HG03571 (cell line): ENCODE results near the gene SLC17A9.

Experiments
- ATAC-seq: cut with Tn5 transposase; IDR thresholded peaks from one replicate; pipeline ENCODE4 v1.9.1; 2021; ENCODE audit not compliant: unreplicated experiment

The SLC17A9 gene

DNA sequence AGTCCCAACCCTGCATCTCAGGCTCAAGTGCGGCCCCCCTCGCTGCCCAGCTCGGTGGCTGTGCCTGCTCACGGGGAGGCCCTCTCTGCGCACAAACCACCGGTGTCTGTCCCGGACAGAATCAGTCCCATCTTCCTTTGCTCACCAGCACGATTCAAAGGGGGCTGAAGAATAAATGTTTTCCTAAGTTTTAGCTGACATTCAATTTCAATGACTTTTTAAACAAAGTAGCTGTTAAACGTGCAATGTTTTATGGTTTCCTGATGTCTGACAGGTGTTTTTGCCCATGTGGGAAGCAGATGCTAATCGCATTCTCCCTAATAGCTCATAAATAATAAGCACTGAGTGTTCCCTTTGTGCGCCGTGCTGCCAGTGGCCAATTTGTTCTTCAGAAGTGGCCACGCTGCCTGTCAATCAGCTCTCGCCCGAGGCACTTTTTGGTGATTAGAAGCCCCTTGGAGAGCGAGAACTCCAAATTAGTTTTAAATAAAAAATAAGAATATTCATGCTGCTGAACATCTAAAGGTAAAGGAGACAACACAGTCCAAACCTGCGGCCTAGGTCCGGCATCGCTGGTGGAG is 28.0 kb downstream of the SLC17A9 start:
- no peak for ATAC-seq

DNA sequence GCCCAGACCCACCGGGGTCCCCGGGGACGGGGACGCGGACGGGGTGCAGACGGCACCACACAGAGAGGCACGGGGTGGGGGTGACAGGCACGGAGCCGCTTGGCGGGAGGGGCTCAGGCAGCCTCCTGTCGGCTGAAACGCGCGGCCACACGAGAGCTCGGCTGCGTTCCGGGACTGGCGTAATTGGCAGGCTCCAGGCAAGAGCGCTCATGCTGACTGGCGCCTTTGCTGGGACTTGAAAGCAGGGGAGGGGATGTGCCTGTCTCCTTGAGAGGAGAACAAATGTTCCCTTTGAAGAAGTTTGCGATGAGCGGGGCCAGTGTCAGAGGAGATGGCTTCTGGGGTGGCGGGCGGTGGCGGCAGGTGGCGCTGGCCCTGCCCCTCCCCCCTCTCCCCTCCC is 28.5 kb downstream of the SLC17A9 start:
- no peak for ATAC-seq

DNA sequence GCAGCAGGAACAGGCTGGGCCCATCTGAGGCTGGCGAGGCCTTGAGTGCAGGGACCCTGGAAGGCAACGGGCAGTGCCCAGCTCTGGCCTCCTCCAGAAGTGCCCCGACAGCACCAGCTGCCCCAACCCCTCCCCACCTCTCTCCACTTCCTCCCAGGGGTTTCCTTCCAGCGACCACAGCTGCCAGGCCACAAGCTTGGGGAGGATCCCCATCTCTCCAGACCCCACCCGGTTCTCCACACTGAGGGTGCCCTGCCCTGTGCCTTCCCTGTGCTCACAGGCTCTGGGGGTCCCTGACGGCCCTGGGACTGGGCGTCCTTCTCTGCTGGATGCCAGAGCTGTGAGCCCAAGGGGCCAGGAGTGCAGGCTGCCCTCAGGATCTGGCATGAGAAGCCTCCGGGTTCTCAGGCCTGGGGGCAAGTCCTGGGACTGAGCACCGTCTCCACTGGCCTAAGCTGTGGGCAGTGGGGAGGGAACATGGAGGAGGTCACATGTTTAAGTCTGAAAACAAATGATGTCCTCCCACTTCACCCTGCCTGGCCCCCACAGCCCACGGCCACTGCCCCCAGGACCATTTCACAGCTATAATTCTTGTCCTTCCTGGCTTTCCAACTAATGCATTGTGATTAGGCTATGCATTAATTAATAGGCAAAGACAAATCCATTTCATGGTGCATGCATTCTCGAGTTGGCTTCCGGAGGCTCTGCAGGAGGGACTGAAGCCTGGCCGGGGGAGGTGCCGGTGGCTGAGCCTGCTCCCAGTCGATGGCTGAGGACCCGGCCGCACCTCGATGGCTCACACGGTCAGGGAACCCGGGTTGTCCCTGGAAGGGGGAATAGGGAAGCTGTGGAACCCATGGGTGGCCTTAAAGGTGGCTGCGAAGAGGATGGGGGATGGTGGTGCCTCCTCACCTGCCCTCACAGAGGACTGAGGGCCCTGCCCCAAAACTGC is 29.9 kb downstream of the SLC17A9 start:
- ATAC-seq = no peak

DNA sequence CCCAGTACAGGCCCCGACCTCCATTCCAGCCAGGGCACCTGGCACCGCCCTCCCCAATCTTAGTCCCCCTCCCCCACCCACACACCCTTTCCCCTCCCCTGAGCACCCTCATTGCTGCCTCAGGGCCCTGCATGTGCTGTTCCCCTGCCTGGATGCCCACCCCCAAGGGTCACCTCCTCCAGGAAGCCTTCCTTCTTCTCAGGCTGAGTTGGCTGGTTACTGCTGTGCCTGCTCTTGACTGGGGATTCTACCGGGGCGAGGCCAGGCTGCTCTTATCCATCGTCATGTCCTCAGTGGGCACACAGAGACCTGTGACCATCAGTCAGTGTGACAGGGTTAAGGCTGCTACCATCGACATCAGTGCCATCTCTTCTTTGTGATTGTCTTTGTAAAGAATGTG is 30.7 kb downstream of the SLC17A9 start:
- no peak for ATAC-seq

DNA sequence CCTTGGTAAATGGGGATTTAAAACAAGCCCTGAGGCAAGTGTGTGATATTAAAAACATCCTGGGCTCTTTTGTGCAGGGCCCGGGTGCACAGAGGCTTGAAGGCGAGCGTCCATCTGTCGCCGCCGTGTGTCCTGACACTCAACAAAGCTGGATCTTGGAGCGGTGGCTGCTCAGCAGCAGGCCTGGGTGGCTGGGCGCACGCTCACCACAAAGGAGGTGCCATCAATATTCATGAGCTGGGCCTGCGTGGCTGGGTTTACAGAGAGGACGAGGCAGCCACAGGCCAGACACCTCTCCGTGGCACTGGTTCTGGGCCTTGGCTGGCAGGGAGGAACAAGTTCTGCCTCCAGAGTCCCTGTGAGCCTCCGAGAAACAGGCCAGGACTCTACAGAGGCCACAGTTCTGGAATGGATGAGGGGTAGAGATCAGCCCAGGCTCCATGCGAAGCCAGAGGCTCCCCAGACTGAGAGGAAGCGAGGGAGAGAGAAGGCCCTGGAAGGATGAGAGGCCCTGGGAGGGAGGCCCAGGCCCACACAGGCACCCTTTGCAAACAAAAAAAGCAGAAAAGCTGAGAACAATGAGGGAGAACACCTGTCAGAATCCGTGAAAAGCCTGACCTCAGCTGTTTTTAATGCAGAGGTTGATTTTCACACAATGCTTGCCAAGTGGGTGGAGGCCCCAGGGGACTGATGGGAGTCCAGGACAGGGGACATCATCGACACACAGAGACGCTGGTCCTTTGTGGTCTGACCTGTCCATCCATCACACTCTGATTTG is 32.3 kb downstream of the SLC17A9 start:
- ATAC-seq = no peak

DNA sequence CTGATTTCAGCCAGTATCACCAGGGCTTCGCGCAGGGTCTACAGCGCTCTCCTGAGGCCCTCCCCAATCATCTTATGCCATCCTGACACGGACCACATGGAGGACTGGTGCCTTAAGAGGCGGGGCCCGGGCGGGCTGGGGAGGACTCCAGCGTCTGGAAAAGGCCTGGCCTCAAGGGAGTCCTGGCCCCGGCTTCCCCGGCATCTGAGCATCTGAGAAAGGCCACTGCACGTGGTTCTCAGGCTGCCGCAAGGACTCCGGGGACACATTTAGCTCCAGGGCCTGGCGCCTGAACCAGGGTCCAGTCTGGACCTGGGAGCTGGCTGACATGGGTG is 32.9 kb downstream of the SLC17A9 start:
- no peak for ATAC-seq

DNA sequence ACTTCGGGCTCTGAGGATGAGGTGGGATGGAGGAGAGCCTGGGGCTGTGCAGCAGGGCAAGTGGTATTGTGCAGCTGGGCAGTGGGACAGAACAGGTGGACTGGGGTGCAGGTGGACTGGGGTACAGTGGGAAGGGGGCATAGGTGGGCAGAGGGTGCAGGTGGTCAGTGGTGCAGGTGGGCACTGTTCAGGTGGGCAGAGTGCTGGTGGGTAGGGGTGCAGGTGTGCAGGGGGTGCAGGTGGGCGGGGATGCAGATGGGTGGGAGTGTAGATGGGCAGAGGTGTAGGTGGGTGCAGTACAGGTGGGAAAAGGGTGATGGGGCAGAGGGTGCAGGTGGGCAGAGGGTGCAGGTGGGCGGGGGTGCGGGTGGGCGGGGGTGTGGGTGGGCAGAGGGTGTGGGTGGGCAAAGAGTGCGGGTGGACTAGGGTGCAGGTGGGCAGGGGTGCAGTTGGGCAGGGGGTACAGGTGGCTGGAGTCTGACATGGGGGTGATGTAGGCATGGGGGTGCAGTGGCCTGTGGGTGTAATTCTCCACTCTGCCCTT is 33.8 kb downstream of the SLC17A9 start:
- ATAC-seq = no peak

DNA sequence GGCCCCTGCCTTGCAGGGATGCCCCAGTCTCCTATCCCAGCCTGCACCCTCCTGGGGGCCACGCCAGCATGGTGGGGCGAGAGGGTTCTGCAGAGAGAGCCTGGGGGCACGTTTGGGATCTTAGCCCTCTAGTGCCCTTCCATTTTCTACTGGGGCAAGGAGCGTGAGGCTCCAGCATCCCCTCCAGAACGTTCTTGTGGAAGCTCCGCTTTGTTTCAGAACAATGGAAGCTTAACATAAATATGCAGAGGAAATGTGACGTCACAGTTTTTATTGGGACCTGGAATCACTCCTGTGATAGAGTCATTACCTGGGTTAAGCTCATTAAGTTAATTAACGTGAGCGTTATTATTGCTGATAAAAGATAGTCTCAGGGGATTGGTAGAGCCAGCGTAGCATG is 34.6 kb downstream of the SLC17A9 start:
- no peak for ATAC-seq

DNA sequence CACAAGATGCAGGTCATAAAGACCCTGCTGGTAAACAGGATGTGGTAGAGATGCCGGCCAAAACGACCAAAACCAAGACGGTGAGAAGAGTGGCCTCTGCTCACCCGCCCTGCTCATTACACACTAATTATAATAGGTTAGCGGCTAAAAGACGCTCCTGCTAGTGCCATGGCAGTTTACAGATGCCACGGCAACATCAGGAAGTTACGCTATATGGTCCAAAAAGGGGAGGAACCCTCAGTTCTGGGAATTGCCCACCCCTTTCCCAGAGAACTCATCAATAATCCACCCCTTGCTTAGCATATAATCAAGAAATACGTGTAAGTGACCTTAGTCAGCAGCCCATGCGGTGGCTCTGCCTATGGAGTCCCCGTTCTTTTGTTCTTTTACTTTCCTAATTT is 36.7 kb downstream of the SLC17A9 start:
- no peak for ATAC-seq

DNA sequence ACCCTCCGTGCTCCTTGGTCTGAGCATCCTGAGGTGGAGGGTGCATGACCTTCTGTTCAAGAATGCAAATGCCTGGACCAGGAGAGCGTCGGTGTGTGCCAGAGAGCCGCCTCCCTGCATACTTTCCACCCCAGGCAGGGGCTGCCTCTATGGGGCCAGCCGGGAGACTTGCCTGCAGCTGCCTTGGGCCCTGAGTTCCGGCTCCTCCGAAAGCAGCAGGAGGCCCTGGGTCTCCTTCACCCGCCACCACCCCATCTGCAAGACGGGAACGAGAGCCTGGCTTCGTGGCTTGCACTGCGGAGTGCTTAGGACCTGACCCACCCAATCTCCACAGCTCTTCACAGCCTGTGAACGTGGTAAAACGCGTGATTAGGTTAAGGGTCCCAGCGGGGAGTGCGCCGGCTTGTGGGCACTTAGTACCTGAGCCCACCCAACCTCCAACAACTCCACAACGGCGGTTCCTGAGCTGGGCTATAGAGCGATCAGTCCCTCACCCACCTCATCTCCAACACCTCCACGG is 37.9 kb downstream of the SLC17A9 start:
- no peak for ATAC-seq

DNA sequence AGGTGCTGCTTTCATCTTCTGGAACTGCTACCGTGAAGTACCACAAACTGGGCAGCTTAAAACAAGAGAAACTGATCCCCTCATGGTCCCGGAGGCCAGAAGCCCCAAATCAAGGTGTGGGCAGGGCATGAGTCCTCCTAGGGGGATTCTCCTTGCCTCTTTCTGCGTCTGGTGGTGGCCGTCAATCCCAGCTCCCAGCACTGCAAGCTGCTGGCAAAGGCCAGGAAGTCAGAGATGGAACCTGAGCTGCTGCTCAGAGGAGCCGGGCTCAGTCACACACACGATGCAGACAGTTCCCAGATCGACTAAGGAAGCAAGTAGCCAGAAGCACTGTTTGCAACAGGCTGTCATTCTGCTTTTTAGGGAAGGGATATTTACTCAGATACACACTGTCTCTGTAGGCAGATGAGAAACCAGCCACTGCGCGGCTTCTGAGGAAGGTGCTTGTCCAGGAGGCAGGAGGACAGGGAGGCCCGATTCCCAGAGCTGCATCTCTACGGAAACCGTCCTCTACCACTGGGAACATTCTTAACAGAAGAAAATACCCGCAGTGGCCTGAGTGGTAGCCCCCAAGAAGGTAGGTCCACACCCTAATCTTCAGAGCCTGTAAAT is 38.8 kb downstream of the SLC17A9 start:
- ATAC-seq = no peak

DNA sequence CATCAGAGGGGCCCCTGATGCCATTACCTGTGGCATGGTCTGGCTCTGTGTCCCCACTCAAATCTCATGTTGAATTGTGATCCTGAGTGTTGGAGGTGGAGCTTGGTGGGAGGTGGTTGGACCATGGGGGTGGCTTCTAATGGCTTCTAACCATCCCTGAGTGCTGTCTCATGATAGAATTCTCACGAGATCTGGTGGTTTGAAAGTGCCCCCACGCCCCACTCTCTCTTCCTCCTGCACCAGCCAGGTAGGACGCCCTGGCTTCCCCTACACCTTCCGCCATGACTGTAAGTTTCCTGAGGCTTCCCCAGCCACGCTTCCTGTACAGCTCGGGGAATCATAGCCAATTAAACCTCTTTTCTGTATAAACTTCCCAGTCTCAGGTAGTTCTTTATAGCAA is 39.4 kb downstream of the SLC17A9 start:
- ATAC-seq = no peak

DNA sequence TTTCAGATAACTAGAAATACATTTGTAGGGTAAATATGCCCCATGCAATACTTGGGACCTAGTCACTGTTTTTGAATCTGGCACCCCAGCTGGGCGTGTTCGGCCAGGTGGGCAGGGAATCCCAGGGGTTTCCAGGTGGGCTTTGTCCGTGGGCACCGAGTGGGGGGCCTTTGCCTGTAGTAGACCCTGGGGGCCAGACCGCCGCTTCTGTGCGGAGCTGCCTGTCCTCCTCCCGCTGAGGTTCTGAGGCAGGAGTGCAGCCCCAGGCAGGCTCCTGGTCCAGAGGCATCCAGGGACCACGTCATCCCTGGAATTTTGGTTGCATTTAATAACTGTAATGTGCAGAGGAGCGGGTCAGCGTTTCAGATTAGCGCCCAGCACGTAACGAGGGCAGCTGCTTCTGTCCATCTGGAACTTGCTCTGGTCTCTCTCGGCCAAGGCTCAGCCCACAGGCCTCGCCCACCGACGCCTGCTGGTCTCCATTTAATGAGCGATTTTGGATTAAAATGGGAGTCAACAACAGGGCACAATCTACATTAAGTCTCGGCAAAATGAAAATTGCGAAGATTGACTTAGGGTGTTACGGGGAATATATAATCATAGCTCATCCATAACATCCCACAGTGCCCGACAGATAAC is 41.5 kb downstream of the SLC17A9 start:
- ATAC-seq = no peak

DNA sequence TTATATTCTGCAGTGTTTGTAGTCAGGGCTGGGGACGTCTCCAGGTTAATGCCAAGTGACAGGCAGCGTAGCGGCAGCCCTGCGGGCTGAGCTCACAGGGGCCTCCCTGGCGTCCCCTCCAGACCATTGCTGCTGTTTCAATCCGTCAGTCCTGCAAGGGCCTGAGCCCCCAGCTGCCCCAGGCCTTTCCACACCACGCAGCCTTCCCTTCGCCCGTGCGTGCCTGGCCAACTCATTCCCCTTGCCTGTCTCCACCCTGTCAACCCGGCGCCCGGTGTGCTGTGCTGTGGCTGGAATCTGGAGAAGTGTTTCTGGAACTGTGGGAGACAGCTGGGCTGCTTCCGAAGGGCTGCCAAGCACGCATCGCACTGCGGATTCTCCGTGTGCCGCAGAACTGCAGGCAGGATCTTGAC is 42.4 kb downstream of the SLC17A9 start:
- no peak for ATAC-seq

DNA sequence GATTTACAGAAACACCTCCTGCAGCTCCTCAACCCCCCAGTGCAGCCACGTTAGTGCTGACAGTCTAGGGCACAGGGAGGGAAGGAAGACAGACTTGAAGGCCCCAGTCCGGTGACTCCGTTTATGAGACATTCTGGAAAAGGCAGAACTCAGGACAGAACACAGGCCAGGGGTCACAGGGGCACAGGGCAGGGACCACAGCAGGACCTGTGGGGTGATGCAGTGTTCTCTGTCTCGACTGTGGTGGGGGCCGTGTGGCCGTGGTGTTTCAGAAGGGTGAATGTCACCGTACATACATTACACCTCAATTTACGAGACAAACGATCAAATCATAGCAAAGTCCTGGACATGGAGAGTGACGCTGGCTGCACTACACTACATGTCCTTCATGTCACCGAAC is 43.0 kb downstream of the SLC17A9 start:
- ATAC-seq = no peak

DNA sequence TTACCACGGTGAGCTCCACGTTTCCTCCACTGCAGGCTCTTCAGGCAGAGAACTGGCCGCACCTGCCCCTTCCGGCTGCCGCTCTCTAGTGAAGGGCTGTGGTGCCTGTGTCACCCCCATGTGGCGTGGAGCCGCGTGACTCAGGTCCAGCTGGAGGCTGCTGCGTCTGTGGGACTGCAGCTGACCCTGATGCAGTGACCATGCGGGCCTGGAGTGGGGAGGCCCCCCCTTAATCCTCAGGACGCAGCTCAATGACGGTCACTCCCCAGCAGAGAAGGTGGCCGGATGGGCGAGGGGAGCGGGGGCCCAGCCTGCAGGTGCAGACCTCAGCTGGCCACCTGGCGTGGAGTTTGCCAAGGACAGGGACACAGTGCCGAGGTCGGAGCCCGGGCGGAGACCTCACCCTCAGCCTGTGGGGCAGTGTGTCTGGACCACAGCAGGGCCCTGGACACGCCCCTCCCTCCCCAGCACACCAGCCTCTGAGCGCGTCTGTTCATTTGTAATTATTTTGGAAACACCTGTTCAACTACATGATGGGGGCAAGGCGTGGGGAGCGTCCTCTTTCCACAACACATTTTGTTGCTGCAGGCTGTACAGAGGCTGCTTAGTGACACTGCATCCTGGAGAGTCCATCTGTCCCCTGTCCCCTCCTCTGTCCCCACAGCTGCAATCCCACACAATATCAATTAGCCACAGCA is 43.5 kb downstream of the SLC17A9 start:
- ATAC-seq = no peak

DNA sequence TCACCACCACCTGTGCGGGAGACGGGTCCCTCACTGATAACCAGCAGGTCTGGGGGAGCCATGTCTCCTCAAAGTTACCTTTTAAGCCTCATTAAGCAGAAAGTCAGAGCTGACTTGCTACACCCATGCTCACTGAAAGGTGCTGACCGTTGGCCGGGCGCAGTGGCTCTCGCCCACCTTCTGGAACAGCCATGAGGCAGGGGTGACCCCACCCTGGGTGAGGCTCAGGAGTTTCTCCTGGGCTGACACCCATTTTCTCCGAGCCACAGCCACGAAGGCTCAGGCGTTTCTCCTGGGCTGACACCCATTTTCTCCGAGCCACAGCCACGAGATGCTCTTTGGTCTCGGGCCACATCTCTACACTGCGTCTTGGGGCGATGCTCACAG is 44.1 kb downstream of the SLC17A9 start:
- ATAC-seq = no peak

DNA sequence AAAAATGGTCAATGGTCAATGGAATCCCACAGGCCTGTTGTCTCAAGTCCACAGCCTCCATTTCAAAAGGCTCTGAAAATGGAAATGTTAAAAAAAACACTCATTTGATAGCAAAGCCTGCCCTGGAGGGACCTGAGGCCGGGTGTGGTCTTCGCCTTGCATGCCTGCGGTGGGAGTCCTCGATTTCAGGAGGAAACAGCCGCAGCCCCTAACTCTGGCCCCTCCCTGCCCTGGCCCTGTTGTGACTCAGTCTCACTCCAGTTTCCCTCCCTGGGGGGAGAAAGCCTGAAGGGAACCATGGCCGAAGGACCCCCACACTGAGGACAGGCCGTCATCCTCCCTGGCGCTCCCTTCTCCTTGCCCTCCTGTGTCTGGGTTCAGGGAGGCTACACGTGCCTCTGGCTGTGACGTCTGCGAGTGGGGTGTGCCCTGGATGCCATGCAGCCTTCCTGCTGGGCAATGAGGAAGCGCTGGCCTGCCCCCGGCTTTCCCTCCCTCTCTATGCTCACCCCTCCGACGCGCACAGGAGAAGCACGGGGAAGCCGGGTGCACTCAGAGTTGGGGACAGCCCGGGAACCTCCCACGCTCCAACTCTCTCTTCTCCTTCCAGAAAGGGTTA is 45.0 kb downstream of the SLC17A9 start:
- no peak for ATAC-seq

DNA sequence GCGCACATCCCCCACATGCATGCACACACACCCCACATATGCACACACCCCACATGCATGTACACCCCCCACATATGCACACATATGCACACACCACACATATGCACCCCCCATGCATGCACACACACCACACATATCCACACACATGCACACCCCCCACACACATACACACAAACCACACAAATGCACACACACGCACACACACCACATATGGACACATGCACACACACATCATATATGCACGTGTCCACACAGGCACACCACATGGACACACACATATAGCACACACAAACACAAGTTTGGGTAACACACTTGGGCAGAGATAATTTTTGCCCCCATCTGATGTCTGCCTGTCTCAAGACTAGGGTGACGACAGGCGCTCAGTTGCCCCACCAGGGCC is 45.9 kb downstream of the SLC17A9 start:
- no peak for ATAC-seq

DNA sequence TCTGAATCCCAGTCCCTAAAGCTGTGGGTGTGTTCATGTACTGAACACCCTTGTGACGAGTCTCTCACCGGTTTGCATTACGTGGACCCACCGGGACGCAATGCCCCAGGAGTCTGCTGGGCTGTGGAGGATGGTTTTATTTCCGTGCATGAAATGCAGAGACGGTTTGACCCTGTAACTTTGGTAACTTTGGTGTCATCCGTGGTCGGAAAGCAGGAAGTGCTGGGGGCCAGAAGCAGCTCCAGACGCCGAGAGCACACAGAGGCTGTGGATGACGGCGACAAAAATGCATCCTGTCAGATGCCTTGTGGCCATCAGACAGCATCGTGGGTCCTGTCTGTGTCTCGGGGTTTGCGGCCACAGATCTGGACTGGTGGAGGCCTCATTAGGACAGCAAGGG is 47.1 kb downstream of the SLC17A9 start:
- ATAC-seq = no peak
